ENCODE data around the gene SFXN3. TPM values are rescaled to one million over a fixed set of nuclear protein-coding genes. Genes with fewer than 3 reads are reported as not detected.

Gene SFXN3
- total and polyA plus RNA-seq, 7 donors, result 9.5 to 57.1 (median 17.5) TPM

GRCh38 chr10:101080933-101081931, 50.2 kb downstream of the SFXN3 start:
- 35 to 37% methylated on average over 5 of the region's 5 CpGs for WGBS, 2 donors
- Histone ChIP-seq H3K4me1 (no peaks in the 10 kb centered on the region), H3K4me3 (no peak overlapping the region), H3K27me3 (peaks cover 1 to 60% (median 8%) of the 10 kb centered on the region in 3 donors), H3K36me3 (no peaks in the 10 kb centered on the region), H3K9me3 (no peaks in the 10 kb centered on the region), H3K27ac (no peak overlapping the region)
- intact Hi-C loops (cut with DNase I), result no loop called here
- TF ChIP-seq, protein P1, sequence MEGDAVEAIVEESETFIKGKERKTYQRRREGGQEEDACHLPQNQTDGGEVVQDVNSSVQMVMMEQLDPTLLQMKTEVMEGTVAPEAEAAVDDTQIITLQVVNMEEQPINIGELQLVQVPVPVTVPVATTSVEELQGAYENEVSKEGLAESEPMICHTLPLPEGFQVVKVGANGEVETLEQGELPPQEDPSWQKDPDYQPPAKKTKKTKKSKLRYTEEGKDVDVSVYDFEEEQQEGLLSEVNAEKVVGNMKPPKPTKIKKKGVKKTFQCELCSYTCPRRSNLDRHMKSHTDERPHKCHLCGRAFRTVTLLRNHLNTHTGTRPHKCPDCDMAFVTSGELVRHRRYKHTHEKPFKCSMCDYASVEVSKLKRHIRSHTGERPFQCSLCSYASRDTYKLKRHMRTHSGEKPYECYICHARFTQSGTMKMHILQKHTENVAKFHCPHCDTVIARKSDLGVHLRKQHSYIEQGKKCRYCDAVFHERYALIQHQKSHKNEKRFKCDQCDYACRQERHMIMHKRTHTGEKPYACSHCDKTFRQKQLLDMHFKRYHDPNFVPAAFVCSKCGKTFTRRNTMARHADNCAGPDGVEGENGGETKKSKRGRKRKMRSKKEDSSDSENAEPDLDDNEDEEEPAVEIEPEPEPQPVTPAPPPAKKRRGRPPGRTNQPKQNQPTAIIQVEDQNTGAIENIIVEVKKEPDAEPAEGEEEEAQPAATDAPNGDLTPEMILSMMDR (IDR thresholded peaks at IDR 0.05), result no peak
- no peak for TF ChIP-seq POLR2A (IDR thresholded peaks at IDR 0.05)
- no peak for TF ChIP-seq EP300 (IDR thresholded peaks at IDR 0.05)
- no peak for TF ChIP-seq POLR2AphosphoS5 (IDR thresholded peaks at IDR 0.05)
- DNase-seq, result no peak

- 60 to 73% methylated on average over 6 of the region's 6 CpGs for WGBS, 2 donors
Observed at GRCh38 chr10:101085846-101086245, 54.8 kb downstream of the SFXN3 start.

GRCh38 chr10:101087376-101087775, 56.3 kb downstream of the SFXN3 start:
- intact Hi-C loops (cut with DNase I), result no loop called here
- Histone ChIP-seq H3K36me3 (no peaks in the 10 kb centered on the region), H3K9me3 (no peaks in the 10 kb centered on the region), H3K27me3 (peaks cover 3 to 95% (median 27%) of the 10 kb centered on the region in 3 donors), H3K27ac (no peak overlapping the region), H3K4me3 (no peak overlapping the region), H3K4me1 (no peaks in the 10 kb centered on the region)
- DNase-seq, result no peak
- TF ChIP-seq EP300 (IDR thresholded peaks at IDR 0.05) (no peak), POLR2A (IDR thresholded peaks at IDR 0.05) (no peak), POLR2AphosphoS5 (IDR thresholded peaks at IDR 0.05) (no peak)
- TF ChIP-seq, protein P1 (IDR thresholded peaks at IDR 0.05), result no peak
- WGBS, 2 donors, result 36 to 45% methylated on average over 10 of the region's 10 CpGs

More at GRCh38 chr10:101085846-101086245, 54.8 kb downstream of the SFXN3 start:
- Histone ChIP-seq H3K36me3 (no peaks in the 10 kb centered on the region), H3K4me1 (no peaks in the 10 kb centered on the region), H3K27ac (no peak overlapping the region), H3K9me3 (no peaks in the 10 kb centered on the region), H3K27me3 (peaks cover 3 to 89% (median 27%) of the 10 kb centered on the region in 3 donors), H3K4me3 (no peak overlapping the region)
- DNase-seq, result no peak
- intact Hi-C loops (cut with DNase I), result no loop called here
- TF ChIP-seq, protein P1 (IDR thresholded peaks at IDR 0.05), result no peak
- TF ChIP-seq EP300 (IDR thresholded peaks at IDR 0.05), result no peak
- no peak for TF ChIP-seq POLR2A (IDR thresholded peaks at IDR 0.05)
- TF ChIP-seq POLR2AphosphoS5 (IDR thresholded peaks at IDR 0.05), result no peak

DNA sequence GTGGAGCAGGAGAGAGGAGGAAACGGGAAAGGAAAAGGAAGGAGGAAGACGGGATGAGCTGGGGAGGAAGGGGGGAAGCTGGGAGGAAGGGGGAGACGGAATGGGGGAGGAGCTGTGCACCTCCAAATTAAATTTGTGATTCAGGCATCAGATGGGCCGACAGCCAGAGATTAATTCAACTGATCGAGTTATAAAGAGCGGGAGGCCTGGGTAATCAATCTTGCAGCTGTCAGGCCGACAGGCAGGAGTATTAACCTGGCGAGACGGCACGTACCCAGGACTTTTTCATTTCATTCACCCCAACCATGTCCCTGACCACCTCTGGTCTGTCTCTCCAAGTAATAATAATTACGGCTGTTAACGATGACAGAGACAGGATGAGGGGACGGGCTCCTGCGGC, 56.9 kb downstream of the SFXN3 start:
- Histone ChIP-seq H3K9me3 (no peaks in the 10 kb centered on the region), H3K36me3 (no peaks in the 10 kb centered on the region), H3K4me1 (no peaks in the 10 kb centered on the region), H3K27me3 (peaks cover 3 to 95% (median 32%) of the 10 kb centered on the region in 3 donors), H3K4me3 (no peak overlapping the region), H3K27ac (no peak overlapping the region)
- TF ChIP-seq, protein P1 (IDR thresholded peaks at IDR 0.05), result no peak
- TF ChIP-seq EP300 (IDR thresholded peaks at IDR 0.05), result no peak
- no peak for TF ChIP-seq POLR2A (IDR thresholded peaks at IDR 0.05)
- no peak for TF ChIP-seq POLR2AphosphoS5 (IDR thresholded peaks at IDR 0.05)
- intact Hi-C loops (cut with DNase I), result no loop called here
- no peak for DNase-seq
- 17 to 29% methylated on average over 14 of the region's 14 CpGs for WGBS, 2 donors

Data from sigmoid colon (tissue), 7 donors.